Peyer's patch (tissue), 4 donors: ENCODE measurements around the gene PRDM8.

ENCODE experiments used
- POLR2A ChIP-seq, 2 donors: fragments of 450-650 bp; IDR thresholded peaks; one replicate each; pipeline ENCODE4 v1.5.1; 2017; ENCODE audit warnings: antibody characterized with exemption in 2 of 2, mild to moderate bottlenecking in 2 of 2, moderate library complexity in 2 of 2
- TF ChIP-seq, protein P1 (sequence below), 6 experiments: fragments of 450-650 bp in 4 of 6; fragments of 200-600 bp in 2 of 6; sonication (generic) in 1 of 6; IDR thresholded peaks; one replicate each; pipeline ENCODE4 v1.5.1; 2017 to 2019; ENCODE audit warnings: antibody characterized with exemption in 6 of 6, mild to moderate bottlenecking in 3 of 6, moderate library complexity in 1 of 6

- TF ChIP-seq, protein P1, sequence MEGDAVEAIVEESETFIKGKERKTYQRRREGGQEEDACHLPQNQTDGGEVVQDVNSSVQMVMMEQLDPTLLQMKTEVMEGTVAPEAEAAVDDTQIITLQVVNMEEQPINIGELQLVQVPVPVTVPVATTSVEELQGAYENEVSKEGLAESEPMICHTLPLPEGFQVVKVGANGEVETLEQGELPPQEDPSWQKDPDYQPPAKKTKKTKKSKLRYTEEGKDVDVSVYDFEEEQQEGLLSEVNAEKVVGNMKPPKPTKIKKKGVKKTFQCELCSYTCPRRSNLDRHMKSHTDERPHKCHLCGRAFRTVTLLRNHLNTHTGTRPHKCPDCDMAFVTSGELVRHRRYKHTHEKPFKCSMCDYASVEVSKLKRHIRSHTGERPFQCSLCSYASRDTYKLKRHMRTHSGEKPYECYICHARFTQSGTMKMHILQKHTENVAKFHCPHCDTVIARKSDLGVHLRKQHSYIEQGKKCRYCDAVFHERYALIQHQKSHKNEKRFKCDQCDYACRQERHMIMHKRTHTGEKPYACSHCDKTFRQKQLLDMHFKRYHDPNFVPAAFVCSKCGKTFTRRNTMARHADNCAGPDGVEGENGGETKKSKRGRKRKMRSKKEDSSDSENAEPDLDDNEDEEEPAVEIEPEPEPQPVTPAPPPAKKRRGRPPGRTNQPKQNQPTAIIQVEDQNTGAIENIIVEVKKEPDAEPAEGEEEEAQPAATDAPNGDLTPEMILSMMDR (IDR thresholded peaks at IDR 0.05): no peak
- TF ChIP-seq POLR2A (IDR thresholded peaks at IDR 0.05): no peak
Observed at GRCh38 chr4:80155316-80155982, 41.9 kb upstream of the PRDM8 start.
